NCI-H82 (cell line): ENCODE data around the gene THADA.

Experiments
- DNase-seq: peaks from one replicate; lab custom pipeline; 2025; lab: John Stamatoyannopoulos, UW

THADA gene

DNA sequence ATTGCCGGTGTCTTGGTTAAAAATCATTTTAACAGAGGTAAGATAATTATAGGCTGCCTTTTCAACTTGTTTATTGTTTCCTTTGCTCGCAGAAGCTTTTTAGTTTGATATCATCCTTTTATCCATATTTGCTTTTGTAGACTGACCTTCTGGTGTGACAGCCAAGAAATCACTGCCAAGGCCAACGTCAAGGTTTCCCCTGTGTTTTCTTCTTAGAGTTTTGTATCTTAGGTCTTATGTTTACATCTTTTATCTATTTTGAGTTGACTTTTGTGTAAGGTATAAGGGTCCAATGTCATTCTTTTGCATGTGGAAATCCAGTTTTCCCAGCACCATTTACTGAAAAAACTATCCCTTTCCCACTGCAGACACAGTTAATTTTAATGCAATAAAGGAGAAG lies 240.4 kb downstream of the THADA start:
- no peak for DNase-seq

DNA sequence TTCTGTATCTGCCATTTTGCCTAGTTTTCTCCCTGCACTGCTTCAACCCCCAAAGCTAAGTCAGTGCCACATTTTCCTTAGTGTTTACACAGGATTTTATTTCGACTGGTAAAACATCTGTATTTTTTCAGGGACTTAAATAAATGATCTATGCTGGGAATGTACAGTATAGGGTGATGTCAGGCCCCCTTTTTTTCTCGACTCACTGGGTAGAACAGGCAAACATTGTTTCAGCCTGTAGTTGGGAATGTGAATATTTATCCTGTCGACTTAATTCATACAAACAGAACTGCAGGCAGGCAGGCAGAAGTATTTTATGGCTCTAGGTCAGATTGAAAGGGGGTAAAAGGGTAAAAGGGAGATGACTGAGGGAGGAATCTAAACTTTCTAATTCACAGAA lies 245.9 kb downstream of the THADA start:
- DNase-seq: no peak

DNA sequence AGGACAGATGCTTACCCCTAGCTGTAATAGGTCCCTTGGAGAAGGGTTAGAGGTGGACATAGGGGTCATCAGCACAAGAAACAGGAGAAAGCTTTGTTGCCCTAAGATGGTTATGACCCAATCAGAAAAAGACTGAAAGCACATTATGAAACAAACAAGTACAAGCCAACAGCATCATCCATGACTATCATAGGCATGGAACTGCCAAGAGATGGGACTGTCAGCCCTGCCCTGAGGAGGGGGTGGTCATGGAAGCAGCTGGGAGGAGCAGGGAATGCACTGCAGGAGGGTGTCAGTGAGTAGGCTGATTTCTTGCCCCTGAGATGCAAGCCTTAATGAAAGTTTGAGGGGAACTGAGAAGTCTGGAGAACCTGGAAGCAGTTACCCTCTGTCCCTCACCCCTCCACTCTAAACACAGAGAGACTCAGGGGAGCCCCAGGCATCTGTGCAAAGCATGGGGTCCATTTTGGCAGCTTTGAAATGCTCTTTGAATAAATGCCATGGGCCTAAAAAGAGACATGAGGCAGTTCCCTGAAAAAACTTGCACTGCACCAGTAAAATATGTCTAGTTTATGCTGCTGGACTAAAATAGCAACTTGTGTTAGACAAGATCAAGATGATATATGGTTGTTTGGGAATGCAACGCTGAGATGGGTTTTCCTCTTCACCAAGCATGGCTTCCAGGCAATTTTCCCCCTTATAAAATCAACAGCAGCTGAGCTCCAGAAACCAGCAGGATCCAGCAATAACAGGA lies 246.8 kb downstream of the THADA start:
- DNase-seq: no peak

DNA sequence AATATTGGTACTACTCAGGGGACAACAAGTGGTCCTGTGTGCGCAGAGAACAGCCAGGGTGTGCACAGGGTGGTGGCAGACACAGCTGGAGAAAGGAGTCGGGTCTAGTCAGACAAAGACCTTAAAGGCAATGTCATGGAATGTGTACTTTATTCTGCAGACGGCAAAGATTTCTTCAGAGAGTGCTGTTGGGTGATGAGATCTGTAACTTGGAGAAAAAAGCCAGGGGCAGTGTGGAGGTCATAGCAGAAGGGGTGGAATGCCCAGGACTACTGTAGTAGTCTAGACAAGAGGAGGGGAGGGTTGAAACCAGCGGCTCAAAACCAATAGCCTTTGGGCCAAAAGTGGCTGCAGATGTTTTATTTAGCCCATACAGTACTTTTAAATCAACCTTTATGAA lies 248.1 kb downstream of the THADA start:
- no peak for DNase-seq

DNA sequence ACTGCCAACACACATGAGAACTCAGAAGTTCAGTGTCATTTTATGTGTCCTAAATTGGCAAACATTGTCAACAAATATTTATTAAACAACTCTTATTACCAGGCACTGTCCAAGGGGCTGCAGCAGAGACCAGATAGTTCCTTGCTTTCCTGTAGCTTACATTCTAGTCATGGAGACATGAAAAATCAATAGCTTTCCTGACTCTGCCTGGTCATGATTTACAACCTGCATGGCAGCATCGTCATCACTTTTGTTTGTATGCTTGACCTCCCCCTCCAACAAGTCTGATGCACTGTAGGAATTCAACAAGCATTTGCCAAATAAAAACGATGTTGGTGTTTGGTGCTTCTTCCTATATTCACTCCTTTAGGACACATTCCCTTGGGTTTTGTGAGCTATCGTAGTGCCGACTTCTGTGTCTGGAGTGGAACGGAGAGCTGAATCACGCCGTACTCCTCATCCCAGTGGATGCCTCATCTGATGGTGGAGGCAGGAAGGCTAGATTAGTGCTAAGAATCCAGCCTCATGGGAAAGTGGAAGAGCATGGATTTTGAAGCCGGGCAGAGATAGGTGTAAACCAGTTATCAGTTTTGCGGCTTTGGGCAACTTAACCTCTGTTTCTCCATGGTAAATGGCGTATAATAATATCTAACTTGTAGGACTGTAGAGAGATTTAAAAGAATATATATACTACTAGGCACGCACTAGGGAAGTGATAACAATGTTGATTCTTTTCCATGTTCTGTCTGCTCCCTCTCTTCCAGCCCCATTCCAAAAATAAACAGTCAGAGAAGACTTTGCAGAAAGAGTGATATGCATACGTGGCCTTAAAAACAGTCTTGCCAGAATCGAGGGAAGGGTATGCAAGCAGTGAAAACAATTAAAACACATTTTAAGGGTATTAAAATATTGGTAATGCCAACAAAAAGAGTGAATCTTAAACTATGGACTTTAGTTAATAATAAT lies 249.0 kb downstream of the THADA start:
- DNase-seq: no peak

DNA sequence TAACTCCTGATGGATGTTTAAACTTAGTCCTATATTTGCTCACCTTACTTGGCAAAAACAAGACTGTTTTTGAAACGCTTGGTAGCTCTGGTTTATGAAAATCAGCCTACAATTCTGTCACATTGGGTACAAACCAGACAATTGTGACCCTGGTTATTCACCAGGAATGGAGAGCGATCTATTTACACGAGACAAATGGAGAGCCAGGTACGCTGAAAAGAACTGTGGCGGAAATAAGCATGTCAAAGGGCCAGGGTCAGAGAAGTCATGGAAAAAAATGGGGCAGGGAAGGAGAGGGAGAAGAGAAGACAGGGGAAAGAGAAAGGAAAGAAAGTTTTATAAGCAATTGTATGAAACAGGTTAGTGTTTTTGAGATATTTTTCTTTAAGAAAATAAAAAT lies 250.0 kb downstream of the THADA start:
- no peak for DNase-seq

DNA sequence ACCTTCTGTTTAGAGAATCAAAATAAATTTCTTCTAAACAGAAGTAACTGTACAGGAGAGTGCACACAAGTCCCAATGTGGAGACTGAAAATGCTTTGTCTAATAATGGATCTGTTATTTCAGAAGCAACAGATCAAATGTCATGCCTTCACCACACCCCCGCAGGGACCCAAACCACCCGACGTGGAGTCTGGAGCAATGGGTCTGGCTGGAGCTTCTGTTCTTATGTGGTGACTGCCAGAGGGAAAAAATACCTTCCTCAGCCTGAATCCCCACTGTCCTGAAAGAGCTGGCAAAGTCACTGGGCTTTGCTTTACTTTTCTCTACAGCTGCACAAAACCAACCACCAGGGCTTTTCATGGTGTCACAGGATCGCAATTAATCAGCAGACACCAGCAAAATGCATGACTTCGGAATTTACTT lies 250.4 kb downstream of the THADA start:
- DNase-seq: no peak

DNA sequence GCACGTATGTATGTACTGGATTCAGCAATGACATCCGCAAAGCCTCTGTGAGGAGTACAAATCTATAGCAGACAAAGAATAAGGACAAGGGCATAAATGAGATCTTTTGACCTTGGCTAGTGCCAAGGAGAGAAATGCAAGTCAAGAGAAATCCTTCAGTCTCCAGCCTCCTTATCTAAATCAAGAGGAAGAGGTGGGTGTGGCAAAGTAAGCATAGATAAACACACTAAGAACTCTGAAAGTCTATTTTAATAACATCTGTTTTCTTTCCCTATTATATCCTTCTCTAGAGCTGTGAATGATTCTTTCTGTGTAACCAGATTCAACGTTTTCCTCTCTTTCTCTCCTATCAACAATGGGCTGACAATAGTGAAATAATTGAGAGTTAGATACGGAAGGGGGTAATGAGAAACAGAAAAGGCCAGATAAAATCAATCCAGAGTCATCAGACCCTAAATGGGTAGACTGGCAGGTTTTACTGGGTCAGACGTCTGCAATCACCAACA lies 250.9 kb downstream of the THADA start:
- DNase-seq: no peak

DNA sequence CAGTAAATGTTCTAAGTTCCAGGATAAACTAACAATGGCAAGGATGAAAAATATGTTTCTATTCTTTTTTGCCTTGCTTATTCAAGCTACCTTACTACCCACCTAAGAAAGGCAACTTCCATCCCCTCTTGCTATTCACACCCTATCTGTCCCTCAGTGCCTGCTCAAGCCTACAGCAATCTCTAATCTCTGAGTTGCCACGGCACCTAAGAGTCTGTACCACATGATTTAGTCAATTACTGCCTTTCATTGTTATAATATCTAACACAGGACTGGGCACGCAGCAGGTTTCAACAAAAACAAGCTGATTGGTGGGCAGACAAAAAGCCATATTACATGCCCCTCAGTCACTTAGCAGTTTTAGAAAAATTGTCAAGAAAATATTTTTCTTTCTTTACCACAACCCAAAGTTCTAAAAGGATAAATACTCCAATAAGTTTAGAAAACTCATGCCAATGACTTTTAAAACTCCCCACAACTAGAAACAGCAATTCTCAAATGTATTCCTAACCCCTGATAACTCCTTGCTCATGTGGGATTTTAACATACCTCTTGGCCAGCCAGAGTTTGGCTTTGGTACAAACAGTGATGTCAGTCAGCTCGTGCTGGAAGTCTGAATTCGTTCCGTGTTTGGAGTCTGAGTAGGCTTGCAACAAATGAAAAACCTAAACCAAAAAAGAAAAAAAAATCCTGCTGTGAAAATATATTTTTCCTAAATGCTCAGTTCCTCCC lies 252.1 kb downstream of the THADA start:
- no peak for DNase-seq

DNA sequence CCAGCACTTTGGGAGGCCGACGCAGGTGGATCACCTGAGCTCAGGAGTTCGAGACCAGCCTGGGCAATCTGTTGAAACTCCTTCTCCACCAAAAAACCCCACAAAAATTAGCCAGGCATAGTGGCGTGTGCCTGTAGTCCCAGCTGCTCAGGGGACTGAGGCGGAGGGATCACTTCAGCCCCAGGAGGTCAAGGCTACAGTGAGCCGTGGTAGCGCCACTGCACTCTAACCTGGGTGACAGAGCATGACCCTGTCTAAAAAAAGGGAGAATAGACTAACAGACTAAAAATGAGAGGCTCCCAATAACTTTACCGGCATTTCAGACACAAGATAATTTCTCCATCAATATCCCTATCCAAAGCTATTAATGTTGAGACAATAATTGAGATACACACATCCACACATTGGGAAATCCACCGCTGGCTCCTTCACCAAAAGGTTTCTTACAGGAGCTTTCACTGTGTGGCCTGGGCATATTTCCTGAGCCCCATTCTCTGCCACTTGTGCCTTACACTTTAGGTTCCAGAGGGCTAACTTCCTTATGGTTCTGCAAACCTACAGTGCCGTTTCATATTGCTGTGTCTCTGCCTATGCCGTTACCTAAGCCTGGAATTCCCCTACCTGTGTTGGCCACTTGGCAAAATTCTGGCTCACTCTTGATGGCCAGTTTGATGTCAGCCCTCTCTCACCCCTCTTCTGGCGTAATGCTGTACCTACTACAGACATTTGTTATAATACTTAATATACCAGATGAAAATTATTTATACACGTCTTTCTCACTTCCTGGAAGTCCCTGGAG lies 253.7 kb downstream of the THADA start:
- no peak for DNase-seq

DNA sequence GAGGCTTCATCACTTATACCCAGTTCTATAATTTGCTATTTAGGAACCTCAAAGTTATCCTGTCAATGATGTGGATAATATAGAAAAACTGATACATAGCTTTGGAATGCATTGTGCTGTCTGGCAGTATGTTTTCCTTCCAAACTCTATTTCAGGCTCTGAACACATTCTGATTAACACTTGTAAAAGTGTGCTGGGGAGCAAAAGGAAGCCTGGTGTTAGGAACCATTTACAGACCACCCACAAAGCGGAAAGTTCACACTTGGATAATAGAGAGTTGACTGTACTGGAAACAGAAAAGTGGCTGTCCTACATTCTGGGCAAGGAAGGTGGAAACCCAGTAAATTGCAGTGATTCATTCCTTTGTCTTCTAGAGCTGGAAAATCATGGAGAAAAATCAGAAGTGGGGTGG lies 254.9 kb downstream of the THADA start:
- DNase-seq: no peak

DNA sequence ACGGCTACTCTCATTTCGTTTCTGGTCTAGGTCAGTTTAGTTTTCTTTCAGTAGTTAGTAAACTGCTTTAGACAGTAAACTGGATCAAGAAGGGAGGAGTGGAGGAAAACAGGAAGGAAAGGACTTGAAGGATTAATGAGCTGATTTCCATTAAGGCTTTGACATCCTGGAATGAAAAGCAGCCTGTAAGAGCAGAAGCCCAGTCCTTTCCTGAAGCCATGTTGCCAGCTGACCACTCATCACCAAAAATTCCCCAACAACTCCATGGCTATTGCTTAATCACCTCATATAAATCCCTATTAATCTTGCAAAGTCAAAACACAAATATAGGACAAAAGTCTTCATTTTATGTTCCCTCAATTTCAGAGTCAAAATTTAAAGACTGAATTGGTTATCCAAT lies 255.8 kb downstream of the THADA start:
- peak; percentile 22 for DNase-seq

DNA sequence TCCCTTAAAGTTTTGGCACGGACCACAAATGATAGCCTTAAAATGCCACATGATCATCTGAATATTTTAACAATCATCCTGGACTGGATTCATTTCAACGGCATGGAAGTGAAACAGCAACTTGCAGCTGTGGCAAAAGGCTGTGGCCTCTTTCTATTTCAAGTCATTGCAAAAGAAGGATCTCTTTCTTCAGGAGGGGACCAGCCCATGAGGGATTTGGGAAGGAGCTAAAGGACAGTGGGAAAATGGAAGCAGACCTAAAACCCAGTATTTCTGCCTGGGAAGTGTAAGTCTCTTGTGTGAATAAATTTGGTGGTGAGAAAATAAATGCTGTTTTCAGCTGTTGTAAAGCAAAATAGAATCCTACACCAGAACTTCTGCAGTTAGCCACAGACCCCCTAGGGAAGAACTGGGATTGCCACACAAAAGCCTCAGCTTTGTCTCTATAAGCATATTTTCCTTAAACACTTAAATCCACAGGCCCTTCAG lies 262.1 kb downstream of the THADA start:
- no peak for DNase-seq

DNA sequence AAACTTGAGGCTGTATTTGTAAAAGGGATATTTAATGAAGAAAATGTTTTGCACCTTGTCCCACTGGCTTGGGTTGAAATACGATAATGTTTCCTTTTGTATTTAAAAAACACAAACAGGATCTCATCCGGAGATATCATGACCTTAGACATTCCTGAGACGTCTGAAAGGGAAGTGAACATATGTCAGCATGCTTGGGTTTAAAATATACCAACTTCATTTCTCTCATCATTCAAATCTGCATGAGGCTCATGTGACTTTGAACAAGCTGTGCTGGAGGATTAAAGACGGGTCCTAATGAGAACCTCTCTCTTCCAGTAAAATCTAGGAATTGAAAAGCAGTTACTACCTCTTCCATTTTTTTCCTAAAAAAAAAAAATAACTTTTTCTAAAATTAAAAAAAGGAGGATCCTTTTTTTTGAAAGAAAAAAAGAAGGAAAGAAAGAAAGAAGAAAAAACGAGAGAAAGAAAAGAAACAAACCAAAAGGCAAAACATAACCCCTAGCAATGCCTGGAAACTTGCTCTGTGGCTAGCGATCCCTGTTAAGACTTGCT lies 262.7 kb downstream of the THADA start:
- no peak for DNase-seq

DNA sequence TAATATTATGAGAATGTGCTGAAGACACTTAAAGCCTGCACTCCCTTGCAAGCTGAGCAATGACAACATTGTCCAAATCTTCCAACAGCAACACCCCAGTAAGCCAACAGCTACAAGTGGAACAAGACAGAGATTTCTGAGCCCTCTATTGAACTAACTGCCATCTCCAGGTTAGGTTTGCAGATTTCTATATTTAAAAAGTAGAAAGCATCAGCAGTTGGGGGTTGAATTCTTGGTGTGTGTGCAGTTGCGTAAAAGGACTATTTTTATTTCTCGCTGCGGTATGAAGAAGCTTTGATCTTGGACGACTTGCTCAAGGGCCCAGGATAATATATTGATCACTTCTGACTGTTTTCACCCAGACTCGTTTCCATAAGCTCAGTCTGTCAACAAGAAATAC lies 263.2 kb downstream of the THADA start:
- no peak for DNase-seq

DNA sequence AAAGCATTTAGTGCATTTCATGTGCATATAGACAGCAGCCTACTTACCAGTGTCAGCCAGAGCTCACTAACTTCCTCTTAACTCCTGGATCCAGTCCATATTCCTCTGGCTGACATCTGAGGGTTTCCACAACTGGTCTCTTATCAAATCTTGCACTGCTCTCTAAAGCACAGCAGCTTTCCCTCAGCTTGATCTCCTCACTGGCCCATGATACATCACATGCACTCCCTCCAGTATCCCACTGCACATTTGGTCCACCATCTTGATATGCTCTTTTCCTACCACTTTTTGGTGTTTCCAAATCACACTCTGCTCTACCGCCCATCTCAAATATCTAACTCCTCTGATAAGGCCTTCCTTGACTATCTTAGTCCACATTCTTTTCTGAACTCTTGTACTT lies 264.4 kb downstream of the THADA start:
- no peak for DNase-seq

DNA sequence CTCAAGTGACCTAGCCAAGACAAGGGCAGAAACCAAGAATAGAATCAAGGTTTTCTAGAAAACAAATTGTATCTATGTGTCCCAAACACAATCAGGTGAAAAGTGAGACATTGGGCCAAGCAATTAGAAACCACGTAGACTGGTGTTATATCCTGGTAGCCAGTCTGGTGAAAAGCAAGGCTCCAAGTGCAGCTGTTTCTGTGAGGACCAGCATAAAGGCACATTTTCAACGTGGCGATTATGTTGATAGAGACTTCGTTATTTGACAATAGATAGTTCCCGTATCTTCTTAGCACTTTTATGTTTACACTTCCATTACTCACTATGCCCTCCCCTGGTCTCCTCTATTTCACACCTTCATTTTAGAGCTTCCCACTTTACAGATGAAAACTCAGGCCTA lies 266.2 kb downstream of the THADA start:
- DNase-seq: no peak

DNA sequence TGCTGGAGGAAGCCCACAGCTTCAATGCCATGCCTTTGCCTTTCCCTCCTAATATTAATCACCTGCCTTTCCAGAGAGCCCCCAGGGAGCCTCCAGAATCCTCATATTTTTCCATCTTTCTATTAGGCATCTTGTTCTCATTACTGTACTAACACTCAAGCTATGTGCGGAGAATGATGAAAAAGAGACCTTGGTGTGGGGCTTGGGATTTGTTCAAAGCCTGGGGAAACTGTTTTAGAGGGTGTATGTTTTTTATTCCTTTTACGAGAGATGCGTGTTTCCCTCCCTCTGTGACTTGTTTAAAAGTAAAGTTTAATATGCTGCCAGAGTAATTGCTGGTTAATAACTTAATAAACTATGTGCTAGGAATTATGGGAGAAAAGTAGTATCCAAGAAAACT lies 267.0 kb downstream of the THADA start:
- no peak for DNase-seq

DNA sequence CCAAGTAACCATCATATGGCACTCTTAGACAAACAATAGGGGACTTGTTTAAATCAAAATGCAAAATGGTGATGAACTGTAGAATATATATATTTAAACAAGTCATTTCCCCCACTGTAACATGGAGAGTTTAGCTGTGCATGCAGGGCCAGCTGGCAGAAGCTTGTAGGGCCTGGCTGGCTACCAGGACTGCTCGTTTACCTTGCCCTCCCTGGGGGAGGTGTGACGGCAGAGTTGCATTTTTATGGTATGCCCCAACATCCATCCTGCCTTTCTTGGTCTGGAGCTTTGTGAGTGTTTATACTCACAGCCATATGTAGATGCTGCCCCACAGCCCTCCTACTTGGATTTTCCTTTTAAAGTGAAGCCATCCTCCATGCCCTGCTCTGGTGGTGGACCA lies 267.7 kb downstream of the THADA start:
- DNase-seq: no peak

DNA sequence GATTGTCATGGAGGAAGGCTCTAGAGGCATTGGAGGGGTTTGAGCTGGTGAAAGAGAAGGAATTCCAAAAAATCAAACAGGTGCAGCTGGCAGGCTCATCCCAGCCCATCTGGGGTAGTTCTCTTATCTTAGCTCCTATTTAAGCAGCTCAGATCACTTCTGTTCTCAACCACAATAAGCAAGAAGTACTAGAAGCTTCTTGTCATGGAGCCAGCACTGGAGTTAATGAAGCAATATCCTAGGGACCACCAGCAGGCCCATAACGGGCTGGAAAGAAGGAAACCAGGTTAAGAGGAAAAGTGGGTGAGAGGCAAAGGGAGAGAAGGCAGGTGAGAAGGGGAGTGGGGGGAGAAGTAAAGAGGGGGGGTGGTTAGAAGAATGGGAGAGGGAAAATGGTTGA lies 268.7 kb downstream of the THADA start:
- DNase-seq: no peak
